ENCODE measurements around the gene MED31.

MED31 gene

GRCh38 chr17:6623941-6624340, 27.5 kb downstream of the MED31 start:
- no peaks in the 10 kb centered on the region for H3K27me3 ChIP-seq (ENCODE audit: insufficient read depth, poor library complexity, severe bottlenecking)
- H3K4me1 ChIP-seq (ENCODE audit: insufficient read depth, poor library complexity, severe bottlenecking) = peaks cover 8% of the 10 kb centered on the region
- H3K27ac ChIP-seq (ENCODE audit: poor library complexity, severe bottlenecking) = no peak overlapping the region
- no peak overlapping the region for H3K4me3 ChIP-seq (ENCODE audit: severe bottlenecking)
- no peaks in the 10 kb centered on the region for H3K9me3 ChIP-seq (ENCODE audit: severe bottlenecking)
- ATAC-seq (ENCODE audit: low read depth) (no peak), DNase-seq (ENCODE audit: low spot score) (no peak)
- no peak for TF ChIP-seq CTCF (IDR thresholded peaks at IDR 0.05; ENCODE audit: poor library complexity, severe bottlenecking)
- H3K36me3 ChIP-seq (ENCODE audit: low read depth) = peaks cover 94% of the 10 kb centered on the region

- DNase-seq (ENCODE audit: low spot score) (no peak), ATAC-seq (ENCODE audit: low read depth) (no peak)
- H3K36me3 ChIP-seq (ENCODE audit: low read depth) = peaks cover 91% of the 10 kb centered on the region
- no peak for TF ChIP-seq CTCF (IDR thresholded peaks at IDR 0.05; ENCODE audit: poor library complexity, severe bottlenecking)
- no peaks in the 10 kb centered on the region for H3K9me3 ChIP-seq (ENCODE audit: severe bottlenecking)
- H3K27ac ChIP-seq (ENCODE audit: poor library complexity, severe bottlenecking) = no peak overlapping the region
- H3K4me3 ChIP-seq (ENCODE audit: severe bottlenecking) = no peak overlapping the region
- H3K27me3 ChIP-seq (ENCODE audit: insufficient read depth, poor library complexity, severe bottlenecking) = no peaks in the 10 kb centered on the region
- peaks cover 10% of the 10 kb centered on the region for H3K4me1 ChIP-seq (ENCODE audit: insufficient read depth, poor library complexity, severe bottlenecking)
These were observed 40.2 kb downstream of the MED31 start for GRCh38 chr17:6611231-6611630.

GRCh38 chr17:6610011-6610410, 41.4 kb downstream of the MED31 start:
- TF ChIP-seq CTCF (IDR thresholded peaks at IDR 0.05; ENCODE audit: poor library complexity, severe bottlenecking) = no peak
- ATAC-seq (ENCODE audit: low read depth) = no peak
- H3K36me3 ChIP-seq (ENCODE audit: low read depth) = peaks cover 89% of the 10 kb centered on the region

GRCh38 chr17:6608321-6608720, 43.1 kb downstream of the MED31 start:
- ATAC-seq (ENCODE audit: low read depth) (peak; percentile 85), DNase-seq (ENCODE audit: low spot score) (no peak)
- Histone ChIP-seq H3K4me3 (ENCODE audit: severe bottlenecking) (no peak overlapping the region), H3K4me1 (ENCODE audit: insufficient read depth, poor library complexity, severe bottlenecking) (peaks cover 10% of the 10 kb centered on the region), H3K36me3 (ENCODE audit: low read depth) (peaks cover 88% of the 10 kb centered on the region), H3K9me3 (ENCODE audit: severe bottlenecking) (no peaks in the 10 kb centered on the region), H3K27me3 (ENCODE audit: insufficient read depth, poor library complexity, severe bottlenecking) (no peaks in the 10 kb centered on the region), H3K27ac (ENCODE audit: poor library complexity, severe bottlenecking) (no peak overlapping the region)
- TF ChIP-seq CTCF (IDR thresholded peaks at IDR 0.05; ENCODE audit: poor library complexity, severe bottlenecking) = no peak

More at GRCh38 chr17:6610011-6610410, 41.4 kb downstream of the MED31 start:
- Histone ChIP-seq H3K4me1 (ENCODE audit: insufficient read depth, poor library complexity, severe bottlenecking) (peaks cover 10% of the 10 kb centered on the region), H3K27me3 (ENCODE audit: insufficient read depth, poor library complexity, severe bottlenecking) (no peaks in the 10 kb centered on the region), H3K27ac (ENCODE audit: poor library complexity, severe bottlenecking) (no peak overlapping the region), H3K4me3 (ENCODE audit: severe bottlenecking) (no peak overlapping the region), H3K9me3 (ENCODE audit: severe bottlenecking) (no peaks in the 10 kb centered on the region)
- DNase-seq (ENCODE audit: low spot score) = no peak

- no peaks in the 10 kb centered on the region for H3K9me3 ChIP-seq (ENCODE audit: severe bottlenecking)
- no peaks in the 10 kb centered on the region for H3K27me3 ChIP-seq (ENCODE audit: insufficient read depth, poor library complexity, severe bottlenecking)
- H3K4me3 ChIP-seq (ENCODE audit: severe bottlenecking) = no peak overlapping the region
- ATAC-seq (ENCODE audit: low read depth) (no peak), DNase-seq (ENCODE audit: low spot score) (no peak)
- peaks cover 10% of the 10 kb centered on the region for H3K4me1 ChIP-seq (ENCODE audit: insufficient read depth, poor library complexity, severe bottlenecking)
- no peak overlapping the region for H3K27ac ChIP-seq (ENCODE audit: poor library complexity, severe bottlenecking)
- no peak for TF ChIP-seq CTCF (IDR thresholded peaks at IDR 0.05; ENCODE audit: poor library complexity, severe bottlenecking)
- H3K36me3 ChIP-seq (ENCODE audit: low read depth) = peaks cover 91% of the 10 kb centered on the region
These were observed 46.3 kb downstream of the MED31 start for GRCh38 chr17:6605142-6605541.
